ENCODE data around the gene INCA1.
A peak's percentile ranks its signal among the peaks of the same experiment; 100 is the strongest.

The INCA1 gene

DNA sequence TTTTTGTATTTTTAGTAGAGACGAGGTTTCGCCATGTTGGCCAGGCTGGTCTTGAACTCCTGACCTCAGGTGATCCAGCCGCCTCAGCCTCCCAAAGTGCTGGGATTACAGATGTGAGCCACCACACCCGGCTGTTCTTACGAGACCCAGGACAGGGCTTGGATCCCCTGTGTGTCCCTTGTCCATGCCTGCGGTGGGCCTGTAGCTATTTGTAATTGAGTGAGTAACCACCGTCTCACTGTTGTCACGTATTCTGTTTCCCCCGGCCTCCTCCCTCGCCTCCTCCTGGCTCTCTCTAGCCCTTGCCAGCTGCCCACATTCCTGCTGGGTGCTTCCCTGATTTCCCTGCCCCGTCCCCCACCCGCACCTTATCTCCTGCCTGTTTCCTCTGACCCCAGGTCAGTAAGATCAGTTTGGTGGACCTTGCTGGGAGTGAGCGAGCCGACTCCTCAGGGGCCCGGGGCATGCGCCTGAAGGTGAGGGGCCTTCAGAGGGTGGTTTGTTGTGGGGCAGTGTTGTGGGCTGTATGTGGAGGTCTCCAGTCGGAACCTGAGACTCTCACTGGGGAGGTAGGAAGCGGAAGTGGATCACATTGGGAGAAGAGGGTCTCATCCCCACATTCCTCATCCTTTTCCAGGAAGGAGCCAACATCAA, 6.0 kb upstream of the INCA1 start:
- DNase-seq = no peak

DNA sequence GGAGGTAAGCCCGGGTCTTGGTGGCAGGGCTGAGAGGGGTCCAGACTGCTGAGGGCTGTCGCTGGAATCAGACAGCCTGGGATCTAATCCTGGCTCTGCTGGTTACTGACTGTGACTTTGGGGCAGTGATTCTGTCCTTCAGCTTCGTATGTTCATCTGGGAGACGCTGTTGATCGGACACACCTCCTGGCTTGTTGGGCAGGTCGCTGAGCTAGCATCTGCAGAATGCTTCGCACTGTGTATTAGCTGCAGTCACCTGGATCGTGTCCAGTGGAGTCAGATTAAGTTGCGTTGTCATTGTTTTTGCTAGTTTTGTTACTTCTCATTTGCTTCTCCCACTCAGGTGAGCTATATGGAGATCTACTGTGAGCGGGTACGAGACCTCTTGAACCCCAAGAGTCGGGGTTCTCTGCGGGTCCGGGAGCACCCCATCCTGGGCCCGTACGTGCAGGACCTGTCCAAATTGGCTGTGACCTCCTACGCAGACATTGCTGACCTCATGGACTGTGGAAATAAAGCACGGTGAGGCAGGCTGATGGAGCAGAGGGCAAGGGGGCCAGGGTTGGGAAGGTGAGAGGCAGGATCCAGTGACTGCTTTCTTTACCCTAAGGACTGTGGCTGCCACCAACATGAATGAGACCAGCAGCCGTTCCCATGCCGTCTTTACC, 4.9 kb upstream of the INCA1 start:
- no peak for DNase-seq

DNA sequence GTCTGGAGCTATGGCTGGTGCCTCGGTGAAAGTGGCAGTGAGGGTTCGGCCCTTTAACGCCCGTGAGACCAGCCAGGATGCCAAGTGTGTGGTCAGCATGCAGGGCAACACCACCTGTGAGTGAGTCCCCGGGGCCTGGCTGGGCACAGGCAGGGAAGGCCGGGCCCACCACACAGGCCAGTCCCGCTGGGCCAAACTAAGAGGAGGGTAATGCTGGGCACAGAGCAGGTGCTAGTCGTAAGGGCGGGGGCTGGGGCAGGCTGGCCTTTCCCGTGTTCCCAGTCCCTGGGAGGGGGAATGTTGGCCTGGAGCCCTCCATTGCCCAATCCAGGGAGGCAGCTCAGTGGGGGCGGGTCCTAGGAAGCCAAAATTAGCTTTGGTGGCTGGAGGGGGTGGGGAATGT, 2.9 kb upstream of the INCA1 start:
- no peak for DNase-seq

DNA sequence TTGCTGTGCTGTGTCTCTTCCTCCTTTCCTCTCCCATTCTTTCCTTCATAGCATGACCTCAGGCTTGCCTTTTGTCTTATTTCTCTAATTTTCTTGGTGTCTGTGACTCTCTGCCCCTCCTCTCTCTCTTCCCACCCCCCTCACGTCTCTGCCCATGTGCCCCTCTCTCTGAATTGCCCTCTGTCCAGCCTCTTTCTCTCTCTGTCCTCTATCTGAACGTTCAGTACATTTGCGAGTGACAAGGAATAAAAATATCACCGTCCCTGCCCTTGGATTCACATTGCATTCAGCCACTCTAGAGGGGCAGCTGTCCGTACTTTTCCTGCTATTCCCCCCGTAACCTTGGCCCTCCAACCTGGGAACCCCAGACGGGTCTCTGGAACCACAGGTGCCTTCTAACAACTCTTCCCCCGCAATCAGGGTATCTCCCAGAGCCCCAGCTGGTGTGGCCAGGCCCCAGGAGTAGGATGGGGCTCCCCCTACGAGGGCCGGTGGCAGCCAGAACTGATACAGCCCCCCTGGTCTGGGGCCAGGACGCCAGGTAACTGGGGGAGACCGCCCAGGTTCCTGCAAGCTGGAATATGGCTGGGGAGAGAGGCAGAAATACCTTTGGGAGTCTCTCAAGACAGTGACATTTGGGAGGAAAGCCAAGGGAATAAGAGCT, 2.2 kb upstream of the INCA1 start:
- no peak for DNase-seq

DNA sequence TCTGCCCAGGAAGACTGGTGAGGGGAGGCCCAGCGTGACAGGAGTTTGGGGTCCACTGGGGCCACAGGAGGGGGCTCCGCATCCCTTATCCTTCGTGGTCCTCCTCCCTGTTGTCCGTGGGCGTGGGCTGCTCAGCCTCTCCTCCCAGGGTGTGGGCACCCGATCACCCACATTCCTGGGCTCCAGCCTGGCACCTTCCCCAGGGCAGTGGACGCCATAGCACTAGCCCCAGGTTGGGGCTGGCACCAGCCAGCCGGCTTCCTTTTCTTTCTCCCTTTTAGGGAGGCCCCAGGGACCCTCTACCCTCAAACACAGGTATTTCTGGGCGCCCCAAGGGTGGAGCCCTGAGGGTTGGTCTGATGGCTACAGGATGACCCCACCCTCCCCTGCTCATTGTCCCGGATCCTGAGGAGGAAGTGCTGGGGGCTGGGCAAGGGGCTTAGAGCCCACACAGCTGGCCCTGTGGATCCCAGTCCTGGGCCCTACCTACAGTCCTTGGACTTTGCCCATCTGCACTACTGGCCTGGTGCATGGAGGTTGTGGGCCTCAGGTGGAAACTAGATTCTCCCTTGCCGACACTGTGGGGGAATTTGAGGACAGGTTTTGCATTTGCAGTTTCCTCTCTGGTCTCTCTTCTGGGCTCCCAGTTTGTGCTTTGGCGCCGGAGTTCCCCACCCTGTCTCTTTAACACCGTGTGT, 1.6 kb upstream of the INCA1 start:
- DNase-seq = no peak

DNA sequence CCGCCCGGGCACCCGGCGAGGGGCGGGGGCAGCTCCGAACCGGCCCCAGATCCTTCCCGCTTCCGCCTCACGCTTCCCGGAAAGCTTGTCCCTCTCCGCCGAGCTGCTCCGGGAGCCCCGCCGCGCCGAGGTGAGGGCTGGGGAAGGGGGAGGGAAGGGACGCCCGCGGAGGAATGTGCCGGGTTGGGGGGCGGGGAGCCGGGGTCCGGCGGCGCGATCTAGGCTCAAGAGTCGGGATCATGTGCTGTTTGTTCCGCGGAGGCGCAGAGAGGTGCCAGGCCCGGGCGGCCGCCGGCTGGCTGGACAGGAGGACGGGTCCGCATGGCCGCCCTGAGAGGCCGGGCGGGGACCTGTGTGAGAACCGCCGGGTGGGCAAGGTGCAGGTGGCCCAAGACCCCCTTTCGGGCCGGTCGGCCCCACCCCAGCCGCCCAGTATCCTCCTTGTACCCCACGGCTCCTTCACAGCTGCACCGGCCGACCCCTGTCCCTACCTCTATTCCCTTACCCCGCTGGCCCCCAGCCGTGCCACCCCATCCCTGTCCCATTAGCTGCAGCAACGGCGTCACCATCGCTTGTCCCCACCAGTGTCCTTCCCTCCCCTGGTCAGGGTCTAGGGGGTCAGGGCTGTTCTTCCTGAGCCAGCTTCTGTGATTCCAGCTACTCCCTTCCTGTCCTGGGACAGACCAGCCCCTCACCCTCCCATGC, 857 bp upstream of the INCA1 start:
- DNase-seq = peak; percentile 45

DNA sequence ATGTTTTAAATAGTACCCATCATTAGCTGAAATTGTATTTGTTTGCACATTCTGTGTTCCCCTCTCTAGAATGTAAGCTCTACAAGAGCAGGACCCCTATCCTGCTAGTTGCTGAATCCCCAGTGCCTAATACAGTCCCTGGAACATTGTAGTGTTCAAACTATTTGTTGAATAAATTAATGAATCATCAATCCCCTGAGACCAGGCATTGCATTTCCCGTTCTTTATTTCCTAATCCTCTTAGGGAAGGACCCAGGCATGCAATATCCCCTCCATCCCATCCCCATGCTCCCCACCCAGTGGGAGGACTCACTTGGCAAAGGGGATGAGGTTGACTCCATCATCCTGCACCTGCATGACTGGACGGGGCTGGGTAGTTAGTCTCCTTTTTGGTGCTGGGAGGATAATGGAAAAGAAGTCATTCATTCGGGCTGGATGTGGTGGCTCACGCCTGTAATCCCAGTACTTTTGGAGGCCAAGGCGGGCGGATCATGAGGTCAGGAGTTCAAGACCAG, 3.2 kb downstream of the INCA1 start:
- no peak for DNase-seq

DNA sequence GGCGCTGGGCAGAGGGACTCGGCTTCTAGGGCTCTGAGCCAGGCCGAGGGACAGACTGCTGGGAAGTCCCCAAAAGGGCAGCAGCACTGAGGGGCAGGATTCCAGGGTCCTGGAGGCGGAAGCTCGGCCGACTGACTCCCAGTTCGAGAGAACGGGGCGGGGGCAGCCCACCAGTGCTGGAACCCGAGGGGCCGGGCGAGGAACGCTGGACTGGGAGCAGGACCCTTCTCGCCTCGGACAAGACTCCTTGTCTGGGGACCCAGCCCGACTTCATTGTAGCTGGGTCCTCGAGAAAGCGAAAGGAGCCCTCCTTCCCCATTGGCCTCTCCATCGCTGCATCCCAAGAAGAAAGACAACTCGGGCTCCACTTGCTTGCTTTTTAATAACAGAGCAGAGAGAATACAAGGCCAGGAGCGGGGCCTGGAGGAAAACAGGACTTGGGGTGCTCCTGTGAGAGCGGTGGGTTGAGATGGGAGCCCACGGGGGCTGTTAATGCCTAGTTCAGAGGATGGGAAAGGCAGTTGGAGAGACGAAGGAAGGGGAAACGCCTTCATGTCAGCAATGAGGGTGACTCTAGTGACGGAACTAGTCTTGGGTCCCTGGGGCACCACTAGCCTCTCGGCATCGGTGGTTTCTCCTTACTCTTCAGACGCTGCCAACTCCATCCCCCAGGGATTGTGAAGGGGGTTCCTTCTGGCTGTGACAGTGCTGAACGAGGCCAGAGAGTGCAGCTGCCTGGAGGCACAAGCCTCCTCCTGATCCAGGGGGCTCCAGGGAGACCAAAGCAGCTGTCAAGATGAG, 9.4 kb downstream of the INCA1 start:
- DNase-seq = no peak

DNA sequence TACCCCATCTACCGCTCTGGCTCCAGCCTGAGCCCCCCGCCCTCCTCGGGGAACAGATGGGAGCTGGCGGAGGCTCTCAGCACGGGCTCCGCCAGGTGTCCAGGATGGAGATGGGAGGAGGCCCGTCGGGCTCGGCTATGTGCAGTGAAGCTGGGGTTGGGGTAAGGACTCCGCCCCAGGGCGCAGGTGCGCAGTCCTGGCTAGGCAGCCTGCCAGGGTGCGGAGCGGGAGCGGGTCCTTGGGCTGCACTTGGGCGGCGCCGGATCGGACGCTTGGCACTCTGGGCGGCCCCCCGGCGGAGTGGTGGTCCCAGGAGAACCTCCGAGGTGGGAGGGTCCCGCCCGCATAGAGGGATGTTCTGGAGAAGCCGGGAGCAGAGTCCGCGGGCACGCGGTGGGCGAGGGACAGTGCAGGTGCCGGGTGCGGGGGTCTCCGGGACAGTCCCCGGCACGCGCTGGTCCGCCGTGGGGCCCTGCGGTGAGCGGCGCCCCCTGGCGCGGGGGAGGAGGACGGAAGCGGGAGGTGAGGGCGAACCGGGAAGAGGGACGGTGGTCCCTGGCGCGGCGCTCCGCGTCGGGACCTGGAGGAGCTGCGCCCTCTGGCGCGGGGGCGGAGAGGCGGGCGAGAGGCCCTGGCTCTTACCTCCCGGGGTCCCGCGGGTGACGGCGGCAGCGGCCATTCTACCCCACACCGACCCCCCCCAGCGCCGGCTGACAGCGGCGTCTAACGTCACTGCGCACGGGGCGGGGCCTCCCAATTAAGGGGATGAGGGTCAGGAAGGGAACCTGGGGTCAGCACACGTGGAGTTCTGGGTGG, 10.2 kb downstream of the INCA1 start, which contains the start of gene CAMTA2:
CAMTA2 (minus strand) TSS at position 725 of the 816 bp plus-strand sequence. CDS start 1,453 bp downstream, outside the sequence.
- DNase-seq = peak; percentile 88

DNA sequence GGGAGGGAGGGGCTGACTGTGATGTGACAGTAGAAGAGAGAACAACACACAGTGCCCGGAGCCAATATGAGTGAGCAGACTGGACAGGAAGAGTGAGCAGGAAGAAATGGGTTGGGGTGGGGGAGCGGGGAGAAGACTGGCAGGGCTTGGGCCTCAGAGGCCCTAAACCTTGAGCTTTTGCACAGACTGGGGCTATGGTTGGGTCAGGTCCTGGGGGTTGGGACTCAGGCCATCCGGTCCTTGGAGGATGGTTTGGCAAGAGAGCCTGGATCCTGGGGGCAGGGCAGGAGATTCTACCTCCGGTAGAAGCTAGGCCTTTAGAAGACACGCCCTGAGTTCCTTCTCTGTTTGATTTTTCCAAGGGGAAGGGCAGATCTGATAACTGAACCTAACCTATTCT, 10.9 kb downstream of the INCA1 start:
- peak; percentile 37 for DNase-seq

DNA sequence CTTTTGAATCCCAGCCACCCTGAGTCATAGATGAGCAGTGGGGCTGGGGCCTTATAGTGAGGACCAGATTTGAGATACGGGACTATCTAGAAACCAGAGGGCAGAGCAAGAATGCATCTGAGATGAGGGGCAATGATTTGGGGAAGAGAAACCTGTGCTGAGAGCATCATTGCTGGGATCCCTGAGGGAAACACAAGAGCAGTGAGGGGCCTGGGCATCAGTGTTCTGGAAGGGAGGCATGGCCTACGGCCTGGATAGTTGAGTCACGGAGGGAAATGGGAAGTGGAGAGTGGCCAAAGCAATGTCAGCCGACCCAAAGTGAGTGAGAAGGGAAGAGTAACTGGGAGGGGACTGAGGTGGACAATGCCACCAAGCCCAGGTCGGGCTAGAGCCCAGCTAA, 15.0 kb downstream of the INCA1 start:
- DNase-seq = no peak

DNA sequence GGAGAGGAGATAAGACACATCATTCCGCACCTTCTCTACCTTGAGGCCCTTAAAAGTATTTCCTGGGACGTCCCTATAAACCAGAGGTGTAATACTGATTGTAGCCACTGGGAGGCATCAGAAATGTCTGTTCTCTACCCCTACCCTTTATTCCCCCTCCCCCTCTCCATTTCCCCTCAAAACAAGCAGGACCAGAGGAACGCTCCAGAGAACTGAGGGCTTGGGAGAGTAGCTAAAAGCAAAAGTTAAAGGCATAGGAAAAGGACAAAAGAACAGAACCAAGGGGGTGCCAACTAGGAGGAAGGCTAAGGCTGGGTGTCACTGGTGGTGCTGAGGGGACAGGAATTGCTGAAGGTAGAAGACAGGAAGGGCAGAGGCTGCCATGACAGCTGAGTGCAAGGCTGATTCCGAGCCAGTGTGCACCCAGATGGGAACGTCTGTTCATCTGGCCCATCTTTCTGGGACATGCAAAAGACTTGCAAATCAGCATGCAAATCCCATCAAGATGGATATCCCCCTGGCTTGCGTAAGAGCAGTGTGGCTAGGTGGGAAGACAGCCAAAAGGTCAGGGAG, 16.6 kb downstream of the INCA1 start:
- peak; percentile 57 for DNase-seq

DNA sequence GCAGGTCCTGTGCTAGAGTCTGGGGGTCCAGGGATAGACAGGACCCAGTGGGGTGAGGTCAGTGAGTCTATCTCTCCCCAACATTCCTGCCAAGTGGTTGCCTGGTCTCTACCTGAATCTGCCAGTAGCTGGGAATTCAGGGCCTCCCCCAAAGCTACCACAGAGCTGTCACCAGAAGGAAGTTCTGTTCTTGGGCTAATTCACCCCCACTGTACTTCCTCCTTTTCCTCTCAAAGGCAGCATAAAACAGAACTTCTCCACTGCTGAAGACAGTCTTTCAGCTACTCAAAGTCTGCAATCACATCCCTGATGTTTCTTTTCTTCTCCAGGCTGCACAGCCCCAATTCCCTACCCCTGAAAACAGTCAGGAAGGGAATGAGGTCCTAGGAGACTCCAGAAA, 18.6 kb downstream of the INCA1 start:
- DNase-seq = no peak

DNA sequence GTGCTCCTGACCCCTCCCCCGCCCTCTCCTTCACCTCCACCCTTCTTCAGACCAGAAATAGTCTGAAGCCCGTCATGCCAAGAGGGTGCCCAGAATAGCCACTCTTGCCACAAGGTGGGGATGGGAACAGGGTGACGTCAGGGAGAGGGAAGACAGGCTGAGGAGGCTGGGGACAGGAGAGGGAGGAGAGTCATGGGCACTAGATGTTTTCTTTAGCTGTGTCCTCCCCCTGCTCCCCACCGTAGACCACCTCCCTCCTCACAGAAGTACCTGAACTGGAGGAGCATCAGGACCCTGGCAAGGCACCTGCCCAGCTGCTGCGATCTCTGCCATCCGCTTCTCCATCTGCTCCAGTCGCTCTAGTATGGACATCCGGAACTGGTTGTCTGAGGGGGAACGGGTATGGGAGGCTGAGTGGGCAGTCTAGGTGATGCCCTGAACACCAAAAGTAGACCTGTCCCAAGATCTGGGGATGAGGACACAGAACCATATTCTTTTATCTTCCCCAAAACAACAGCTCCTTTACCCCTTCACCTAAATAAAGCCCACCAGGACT, 23.1 kb downstream of the INCA1 start:
- no peak for DNase-seq

DNA sequence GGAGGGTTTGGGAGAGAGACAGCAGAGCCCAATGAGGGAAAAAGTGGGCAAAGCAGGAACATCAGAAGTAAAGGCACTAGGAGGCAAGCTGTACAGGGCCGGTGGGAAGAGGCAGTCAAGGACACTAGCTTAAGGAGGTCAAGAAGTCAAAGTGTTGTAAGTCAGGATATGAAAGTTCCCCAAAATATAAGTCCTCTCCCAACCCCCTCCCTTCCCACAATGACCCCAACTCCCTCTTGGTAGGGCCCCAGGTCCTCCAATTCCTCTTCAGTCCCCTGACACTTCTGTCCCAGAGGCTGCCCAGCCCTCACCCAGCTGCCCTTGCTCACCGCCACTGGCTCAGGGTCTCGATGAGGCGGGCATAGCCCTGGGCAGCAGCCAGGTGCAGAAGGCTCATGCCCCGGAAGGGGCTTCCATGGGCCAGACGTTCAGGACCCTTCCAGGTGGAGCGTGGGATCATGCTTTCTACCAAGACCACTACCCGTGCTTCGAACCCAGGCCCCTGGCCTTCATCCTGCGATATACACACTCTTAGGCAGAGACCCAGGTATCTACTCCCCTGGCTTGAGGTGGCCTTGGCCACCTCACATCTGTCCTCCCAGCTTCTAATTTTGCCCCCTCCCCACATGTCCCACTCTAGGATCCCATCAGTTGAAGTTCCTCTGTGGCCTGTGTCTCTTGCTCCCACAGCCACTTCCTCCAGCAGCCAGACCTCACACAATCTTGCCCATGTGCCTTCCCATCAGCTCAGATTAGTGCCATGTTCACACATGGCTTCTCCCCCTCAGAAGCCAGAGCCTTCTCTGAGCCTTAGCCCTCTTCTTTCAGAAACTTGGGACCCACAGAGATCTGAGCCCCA, 23.8 kb downstream of the INCA1 start:
- no peak for DNase-seq

DNA sequence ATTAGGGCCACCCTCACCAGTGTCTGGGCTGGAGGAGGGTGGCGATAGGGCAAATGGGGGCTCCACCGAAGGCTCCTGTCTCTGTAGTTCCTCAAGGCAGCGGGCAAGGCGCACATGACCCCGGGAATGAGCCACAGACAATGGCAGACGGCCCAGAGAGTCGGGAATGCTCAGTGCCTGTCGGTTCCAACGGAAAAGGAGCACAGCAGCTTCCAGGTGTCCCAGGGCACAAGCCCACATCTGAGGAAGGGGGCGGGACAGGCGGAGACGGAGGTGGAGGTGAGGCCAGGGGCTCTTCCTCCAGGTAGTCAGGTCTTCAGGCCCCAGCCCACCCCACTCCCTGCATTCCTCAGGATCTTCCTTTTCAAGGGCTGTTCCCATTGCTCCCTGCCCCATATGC, 24.6 kb downstream of the INCA1 start:
- no peak for DNase-seq

DNA sequence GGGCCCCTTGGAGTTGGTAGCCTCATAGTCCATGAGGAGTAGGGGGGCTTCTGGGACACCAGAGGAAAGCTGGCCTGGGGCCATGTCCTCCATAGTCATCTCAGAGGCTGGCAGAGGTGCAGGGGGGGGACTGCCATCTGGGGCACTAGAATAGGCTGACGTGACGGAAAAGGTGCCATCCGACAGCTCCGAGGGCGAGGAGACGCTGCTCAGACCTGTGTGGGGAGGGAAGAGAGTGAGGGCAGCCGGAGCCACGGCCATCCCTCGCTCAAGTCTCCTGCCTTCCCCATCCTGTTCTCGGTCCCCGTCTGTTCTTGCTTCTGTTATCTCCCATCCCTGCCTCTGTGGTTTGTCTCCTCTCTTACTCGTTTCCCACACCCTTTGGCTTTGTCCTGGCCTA, 25.0 kb downstream of the INCA1 start:
- DNase-seq = no peak

DNA sequence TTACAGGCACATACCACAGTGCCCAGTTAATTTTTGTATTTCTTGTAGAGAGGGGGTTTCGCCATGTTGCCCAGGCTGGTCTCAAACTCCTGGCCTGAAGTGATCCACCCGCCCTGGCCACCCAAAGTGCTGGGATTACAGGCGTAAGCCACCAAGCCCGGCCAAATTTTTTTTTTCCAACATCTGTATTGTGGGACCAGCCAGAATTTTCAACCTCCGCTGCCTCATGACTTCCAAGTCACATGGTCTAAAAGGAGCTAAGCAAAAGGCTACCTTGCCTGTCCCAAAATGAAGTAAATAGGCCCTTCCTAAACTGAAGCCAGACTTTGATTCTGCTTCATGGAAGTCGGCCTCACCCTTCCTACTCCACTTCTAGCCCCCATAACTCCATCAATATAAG, 25.5 kb downstream of the INCA1 start:
- DNase-seq = no peak

DNA sequence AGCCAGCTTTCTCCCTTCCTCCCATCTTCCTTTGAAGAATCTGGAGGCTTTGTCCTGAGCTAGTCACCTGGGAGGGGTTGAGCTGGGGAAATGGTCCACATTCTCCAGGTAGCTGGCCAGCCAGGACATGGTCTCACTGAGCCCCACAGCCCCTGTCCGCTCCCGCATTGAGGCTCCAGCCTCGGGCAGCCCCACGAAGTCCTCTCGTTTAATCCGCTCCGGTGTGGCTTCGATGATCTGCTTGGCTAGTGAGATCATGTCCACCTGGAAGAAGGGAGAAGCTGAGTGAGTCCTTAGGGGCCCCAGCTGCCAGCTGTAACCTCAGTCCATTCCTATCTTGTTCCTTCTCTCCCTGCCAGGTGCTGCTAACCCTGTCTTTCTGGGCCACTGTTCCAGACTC, 27.0 kb downstream of the INCA1 start:
- DNase-seq = no peak
